Renal pelvis (tissue), 4 donors: ENCODE measurements around the gene SRGAP3. TPM values are rescaled to one million over a fixed set of nuclear protein-coding genes. Genes with fewer than 3 reads are reported as not detected.

Source experiments
- DNase-seq: peaks from one replicate; pipeline ENCODE4 v3.0.0-alpha.2; 2013
- polyA plus RNA-seq, 3 donors: library from polyadenylated mRNA; unstranded; fragments of 120-200 nt; gene quantifications; one replicate each; pipeline ENCODE4 v1.2.1, GENCODE V29; 2013; ENCODE audit not compliant: insufficient read length in 3 of 3

Gene SRGAP3
- polyA plus RNA-seq, 3 donors, result 15.3 to 22.8 (median 18.9) TPM

GRCh38 chr3:9059489-9060400 is 189.7 kb downstream of the SRGAP3 start:
- no peak for DNase-seq

DNA sequence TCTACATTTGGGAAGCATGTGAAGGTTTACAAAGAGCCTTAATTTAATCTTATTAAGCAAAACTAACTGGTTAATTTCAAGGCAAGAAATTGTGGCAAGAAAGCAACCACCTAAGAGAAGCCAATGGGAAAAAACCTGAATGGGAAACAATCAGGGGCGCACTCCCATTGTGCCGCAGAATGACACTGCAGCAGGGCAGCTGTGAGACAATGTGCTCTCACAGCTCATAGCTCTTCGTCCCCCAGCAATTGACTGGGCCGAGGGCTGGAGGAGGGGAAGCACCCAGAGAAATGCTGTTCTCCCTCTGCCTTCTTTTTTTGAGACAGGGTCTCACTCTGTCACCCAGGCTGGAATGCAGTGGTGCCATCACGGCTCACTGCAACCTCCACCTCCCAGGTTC is 192.9 kb downstream of the SRGAP3 start:
- no peak for DNase-seq

DNA sequence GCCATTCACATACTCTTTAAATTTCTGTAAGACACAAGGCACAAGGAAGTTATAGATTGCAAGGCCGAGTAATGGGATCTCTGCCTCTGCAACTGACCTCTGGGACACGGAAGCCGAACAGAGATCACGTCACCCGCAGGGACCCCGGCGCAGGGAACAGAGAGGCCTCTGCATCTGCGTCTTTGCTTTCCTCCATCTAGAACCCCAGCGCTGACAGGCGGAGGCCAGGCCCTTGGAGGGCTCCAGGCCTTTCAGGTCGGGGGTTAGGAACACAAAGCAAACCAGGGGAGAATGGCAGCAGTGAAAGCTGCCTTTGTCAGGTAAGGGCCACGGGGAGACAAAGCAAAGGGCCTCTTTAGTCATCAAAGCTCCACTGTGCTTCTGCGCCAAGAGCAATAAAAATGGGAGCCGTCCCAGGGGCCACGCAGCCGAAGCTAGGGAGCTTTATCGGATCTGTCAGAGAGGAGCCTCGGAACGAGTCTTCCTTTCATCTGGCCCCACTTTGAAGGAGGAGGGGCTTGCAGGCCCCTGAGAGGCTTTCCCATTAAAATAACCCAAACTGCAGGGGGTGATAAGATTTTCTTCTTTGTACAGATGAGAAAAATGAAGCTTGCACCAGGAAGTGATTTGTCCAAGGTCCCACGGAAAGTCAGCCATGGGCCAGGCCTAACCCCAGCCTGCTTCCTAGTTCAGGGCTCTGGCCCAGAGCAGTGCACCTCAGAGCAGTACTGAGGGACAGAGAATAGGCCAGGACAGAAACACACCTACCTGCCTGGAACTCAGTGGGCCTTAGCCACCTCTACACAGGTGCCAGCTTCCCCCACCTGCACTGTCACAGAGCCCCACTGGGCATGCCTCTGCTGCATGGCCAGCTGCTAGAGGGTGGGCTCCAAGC is 201.7 kb downstream of the SRGAP3 start:
- no peak for DNase-seq

GRCh38 chr3:9045371-9045770 is 204.1 kb downstream of the SRGAP3 start:
- DNase-seq, result no peak

DNA sequence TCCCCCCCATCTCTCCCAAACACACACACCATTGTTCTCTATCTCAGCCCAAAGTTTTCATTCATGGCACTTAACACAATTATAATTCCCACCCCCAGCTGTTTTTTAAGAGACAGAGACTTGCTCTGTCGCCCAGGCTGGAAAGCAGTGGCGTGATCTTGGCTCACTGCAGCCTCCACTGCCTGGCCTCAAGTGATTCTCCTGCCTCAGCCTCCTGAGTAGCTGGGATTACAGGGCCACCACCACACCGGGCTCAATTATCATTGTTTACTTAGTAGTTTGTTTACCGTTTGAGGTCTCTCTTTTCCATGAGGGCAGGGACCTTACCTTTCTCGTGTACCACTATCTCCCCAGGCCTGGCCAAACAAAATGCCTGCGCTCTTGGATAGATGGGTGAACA is 206.4 kb downstream of the SRGAP3 start:
- DNase-seq, result no peak

DNA sequence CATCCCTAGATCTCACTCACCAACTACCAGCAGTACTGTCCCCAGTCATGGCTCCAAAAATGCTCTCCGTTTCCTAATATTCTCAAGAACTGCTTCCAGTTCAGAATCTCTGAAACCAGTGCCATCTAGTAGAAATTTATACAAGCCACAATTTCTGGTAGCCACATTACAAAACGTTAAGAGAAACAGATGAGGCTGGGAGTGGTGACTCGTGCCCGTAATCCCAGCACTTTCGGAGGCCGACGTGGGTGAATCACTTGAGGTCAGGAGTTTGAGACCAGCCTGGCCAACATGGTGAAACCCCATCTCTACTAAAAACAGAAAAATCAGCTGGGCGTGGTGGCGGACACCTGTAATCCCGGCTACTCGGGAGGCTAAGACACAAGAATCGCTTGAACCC is 207.8 kb downstream of the SRGAP3 start:
- DNase-seq, result no peak

DNA sequence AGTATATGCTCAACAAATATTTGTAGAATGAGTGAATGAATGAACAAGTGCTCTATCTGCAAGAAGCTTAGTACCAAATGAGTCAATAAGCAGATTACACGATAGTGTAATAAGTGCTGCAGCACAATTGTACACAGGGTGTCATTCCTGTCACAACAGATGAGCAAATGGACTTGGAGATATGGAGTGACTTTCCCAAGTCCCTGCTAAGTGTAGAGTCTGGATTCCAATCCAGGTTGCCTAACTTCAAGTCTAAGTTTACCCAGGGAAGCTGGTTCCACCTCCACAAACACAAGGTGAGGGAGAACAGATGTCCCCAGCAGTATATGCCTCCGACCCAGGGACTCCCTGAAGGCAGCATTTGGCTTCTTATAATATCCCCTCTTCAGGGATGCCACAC is 208.4 kb downstream of the SRGAP3 start:
- no peak for DNase-seq

- DNase-seq, result no peak
Observed at GRCh38 chr3:9037144-9037711, 212.2 kb downstream of the SRGAP3 start.

DNA sequence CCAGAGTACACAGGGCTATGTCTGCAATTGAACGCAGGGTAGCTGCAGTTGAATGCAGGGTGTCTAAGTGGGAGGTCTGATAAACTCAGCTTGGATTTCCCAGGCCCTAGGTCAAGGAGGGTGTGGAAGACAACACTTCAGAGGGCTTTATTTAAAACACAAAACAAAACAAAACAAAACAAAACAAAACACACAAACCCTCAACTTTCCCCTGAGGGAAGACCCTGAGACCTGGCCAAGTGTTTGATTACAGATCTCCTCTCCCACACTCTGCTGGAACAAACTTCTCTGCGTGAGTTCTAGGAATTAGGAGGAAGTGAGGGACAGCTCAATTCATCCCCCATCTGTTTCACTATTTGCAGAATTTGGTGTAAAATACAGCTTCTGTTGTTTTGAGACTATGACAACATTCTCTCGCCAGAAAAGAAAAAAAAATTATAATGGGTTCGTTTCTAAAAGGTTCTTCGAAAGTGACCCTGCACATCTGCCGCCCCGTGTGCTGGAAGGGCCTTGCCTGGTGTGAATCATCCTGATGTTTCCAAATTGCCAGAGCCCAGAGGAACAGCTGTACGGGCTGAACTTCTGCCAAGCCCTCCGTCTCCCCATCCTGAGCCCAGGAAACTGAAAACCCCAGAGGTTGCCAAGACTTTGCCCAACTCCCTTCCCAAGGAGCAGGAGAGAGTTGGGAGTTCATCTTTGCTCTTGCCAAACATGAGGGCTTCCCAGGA is 212.9 kb downstream of the SRGAP3 start:
- DNase-seq, result peak; percentile 42

DNA sequence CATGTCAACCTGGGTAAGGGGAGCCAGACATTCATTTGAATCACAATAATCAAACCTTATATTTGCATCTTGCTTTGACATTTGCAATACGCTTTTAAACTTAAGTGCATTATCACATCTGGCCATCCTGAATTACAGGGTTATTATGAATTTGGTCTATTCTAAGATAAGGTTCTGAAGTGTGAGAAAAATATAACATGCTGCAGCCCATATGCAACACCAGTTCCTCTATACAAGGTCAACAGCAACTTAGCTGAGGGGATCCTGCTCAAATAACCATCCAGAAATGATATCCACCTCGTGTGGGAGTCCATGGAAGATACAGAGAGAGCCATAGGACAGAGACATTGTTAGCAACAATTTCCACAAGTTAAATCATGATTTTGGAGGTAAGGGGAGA is 213.5 kb downstream of the SRGAP3 start:
- DNase-seq, result no peak

DNA sequence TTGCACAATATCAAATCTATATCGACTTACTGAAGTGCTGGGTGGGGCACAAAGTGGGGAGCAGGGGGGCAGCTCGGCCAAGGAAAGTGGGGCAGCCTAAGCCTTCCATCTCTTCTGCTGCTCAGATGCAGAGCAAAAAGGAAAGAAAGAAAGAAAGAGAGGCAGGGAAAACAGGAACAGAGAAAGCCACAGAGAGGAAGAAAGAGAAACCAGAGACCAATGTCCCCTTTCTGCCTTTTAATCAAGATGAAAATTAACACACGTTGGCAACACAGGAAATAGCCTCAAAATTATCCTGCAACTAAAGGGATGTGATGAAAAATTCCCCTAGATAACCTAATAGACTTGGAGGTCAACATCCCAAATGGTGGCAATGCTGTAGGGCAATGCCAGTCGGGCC is 214.0 kb downstream of the SRGAP3 start:
- DNase-seq, result no peak

DNA sequence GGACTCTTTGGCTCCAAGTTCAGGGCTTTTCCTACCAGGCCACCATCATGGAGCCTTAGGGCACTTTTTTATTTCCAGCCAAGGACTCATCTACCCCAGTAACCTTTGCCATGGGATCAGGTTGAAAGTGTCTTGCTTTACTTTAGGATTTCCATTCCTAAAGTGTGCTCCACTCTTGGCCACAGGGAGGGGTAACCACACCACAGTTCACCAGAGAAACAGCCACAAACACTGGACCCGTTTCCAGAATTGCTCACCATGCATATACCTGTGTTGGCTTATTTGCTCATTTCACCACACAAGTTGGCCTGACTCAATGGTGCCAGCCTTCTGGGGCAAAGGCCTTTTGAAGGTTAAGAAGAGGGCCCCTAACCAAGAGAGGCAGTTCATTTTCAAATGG is 215.6 kb downstream of the SRGAP3 start:
- DNase-seq, result no peak

DNA sequence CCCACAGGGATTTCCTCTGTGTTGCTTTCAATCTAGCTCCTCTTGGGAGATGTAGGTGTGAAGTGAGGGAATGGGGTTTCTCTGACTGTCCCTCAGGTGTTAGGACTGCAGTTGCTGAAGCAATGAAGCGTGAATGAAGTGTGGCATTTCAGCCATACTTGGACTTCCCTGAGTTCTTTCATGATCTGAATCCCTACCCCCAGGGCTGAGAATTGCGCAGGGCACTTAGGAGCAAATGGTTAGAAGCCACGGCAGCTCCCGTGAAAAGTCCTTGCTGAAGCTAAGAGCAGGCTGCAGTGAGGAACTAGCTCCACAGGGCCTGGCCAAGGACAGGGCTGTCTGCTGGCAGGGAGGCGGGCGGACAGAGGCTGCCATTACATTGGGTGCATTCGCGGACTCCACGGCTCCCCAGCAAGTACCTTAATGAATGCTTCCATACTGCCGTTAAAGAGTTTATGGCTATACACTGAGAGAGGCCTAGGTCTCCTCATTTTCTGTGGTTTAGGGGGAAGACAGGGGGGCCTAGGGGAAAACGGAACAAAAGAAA is 217.1 kb downstream of the SRGAP3 start:
- DNase-seq, result no peak

DNA sequence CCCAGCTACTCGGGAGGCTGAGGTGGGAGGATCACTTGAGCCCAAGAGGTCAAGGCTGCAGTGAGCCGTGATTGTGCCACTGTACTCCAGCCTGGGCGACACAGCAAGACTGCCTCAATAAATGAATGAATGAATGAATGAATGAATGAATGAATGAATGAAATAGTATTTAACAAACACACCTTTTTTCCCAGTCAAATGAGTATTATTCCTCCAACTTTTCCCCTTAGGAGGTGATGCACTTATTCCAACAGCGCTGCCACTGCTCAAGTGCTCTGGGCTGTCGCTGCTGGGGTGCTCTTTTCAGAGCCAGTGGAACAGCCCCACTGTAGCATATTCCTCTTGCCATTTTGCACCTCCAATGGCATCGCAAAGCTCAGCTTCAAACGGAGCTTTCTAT is 219.4 kb downstream of the SRGAP3 start:
- no peak for DNase-seq

GRCh38 chr3:9028134-9028533 is 221.3 kb downstream of the SRGAP3 start:
- DNase-seq, result peak; percentile 31

GRCh38 chr3:9026320-9027045 is 223.0 kb downstream of the SRGAP3 start:
- no peak for DNase-seq

- no peak for DNase-seq
Observed at GRCh38 chr3:9024341-9024740, 225.1 kb downstream of the SRGAP3 start.

- no peak for DNase-seq
Observed at GRCh38 chr3:9023226-9023590, 226.2 kb downstream of the SRGAP3 start.

DNA sequence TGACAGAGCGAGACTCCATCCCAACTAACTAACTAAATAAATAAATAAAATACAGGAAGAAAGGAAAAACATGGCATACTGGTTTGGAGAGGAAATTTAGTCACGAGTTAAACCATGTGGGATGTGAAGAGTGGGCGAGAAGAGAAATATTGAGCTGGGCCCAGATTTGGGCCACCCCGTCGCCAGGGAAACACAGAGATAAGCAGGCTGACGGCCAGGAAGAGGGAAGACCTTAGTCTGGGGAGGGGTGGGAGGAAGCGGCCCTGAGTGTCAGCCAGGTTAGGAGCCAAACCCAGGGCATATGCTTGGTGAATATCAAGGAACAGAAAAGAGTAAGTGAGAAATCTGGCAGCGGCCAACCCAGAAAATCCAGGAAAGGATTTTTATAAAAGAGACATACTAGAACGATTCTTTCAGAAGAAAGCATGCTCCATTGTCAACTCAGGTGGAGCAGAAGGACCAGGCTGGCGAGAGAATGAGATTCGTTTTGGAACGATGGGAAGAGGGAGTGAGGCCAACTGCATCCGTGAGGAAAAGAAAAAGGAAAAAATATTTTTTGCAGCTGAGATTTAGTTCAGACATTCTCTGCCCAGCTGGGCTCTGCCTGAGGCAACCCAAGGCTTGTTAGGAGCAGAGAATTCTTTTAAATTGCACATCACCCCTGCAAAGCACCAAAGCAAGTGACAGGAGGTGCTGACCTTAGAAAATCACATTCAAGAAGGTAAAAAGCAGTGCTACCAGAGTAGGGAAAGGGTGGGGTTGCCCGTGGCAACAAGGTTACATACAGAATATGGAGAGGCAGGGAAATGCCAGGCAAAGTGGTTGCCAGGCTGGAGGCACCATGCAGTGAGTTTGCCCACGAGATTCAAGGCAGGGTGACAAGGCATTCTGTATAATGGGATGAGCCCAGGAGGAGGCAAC is 226.9 kb downstream of the SRGAP3 start:
- no peak for DNase-seq
